GM12891 (cell line): ENCODE measurements around the gene IDH3B.

Experiments
- DNase-seq: peaks from one replicate; pipeline ENCODE4 v3.0.0; 2011; ENCODE audit warnings: low spot score; ENCODE audit not compliant: insufficient read length
- FAIRE-seq: peaks from 2 replicates; lab custom pipeline; 2011; peaks lifted over from hg19 to GRCh38; lab: Jason Lieb, UNC
- PAX5 ChIP-seq: IDR thresholded peaks from 2 replicates; pipeline ENCODE4 v1.6.1; 2011; ENCODE audit warnings: low read length, moderate library complexity, mild to moderate bottlenecking; ENCODE audit not compliant: insufficient read depth, severe bottlenecking
- POLR2A ChIP-seq: IDR thresholded peaks from 2 replicates; pipeline ENCODE4 v1.6.1; 2011; ENCODE audit warnings: low read depth, low read length, control low read depth
- POLR2AphosphoS5 ChIP-seq: IDR thresholded peaks from 2 replicates; pipeline ENCODE4 v1.6.1; 2011; ENCODE audit warnings: low read depth, low read length, control low read depth
- POU2F2 ChIP-seq: IDR thresholded peaks from 2 replicates; pipeline ENCODE4 v1.6.1; 2011; ENCODE audit warnings: low read depth, mild to moderate bottlenecking, control low read depth, low read length, moderate library complexity
- SPI1 ChIP-seq: IDR thresholded peaks from 2 replicates; pipeline ENCODE4 v1.6.1; 2011; ENCODE audit warnings: low read depth, low read length, control low read depth
- TAF1 ChIP-seq: IDR thresholded peaks from 2 replicates; pipeline ENCODE4 v1.6.1; 2011; ENCODE audit warnings: low read depth, low read length, control low read depth

The IDH3B gene

DNA sequence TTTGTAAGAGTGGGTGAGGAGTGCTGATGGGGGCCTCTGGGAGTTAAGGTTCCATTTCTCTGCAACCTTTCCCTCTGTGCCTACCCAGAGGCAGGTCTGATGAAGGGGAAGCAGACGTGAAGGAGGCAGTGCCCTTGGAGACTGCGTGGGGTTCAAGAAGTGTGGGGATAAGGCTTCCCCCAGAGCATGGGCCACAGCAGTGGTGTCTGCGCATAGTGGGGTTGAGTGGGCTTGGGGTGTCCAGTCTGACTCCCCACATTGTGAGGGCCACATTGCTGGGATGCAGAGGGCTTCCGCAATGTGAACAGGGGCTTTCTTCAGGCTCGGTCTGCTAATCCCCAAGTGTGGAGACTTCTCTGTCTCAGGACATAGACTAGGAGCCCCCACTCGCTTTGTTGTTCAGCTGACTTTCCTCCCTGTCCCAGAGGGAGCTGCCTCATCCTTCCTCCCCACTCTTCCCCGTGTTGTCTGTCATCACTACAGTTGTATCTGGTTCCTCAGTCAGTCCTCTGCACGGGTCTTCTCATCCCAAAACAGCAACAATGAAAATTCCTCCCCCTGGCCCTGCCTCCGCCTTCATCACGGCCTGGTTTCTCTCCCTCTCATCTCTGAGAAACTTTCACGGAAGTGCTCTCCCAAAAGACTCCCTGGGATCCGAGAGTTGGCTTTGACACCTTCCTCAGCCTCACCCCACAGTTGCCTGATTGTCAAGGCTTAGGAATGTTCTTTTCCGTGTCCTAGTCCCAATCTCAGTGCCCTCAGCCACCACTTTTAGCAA is 31.4 kb upstream of the IDH3B start:
- TF ChIP-seq PAX5 (no peak), POU2F2 (no peak), SPI1 (no peak), POLR2A (no peak), POLR2AphosphoS5 (no peak), TAF1 (no peak)
- DNase-seq (no peak), FAIRE-seq (no peak)

DNA sequence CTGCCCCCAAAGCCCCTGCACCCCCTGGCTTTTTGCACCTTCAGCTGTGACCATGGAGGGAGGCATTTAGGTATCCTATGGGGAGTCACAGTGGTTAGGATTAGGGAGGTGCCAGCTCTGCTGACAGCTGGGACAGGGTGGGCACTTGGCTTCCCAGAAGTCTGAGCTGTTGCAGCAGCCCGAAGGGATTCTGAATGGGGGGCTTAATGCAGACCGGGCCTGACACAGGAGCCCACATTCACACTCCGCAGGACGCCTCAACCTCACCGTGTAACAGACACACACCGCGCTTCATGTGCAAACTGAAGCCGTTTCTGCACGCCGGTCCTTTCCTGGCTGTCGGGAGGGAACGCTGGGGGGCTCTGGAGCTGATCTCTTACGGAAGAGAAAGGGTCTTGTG is 30.5 kb upstream of the IDH3B start:
- DNase-seq (no peak), FAIRE-seq (no peak)
- TF ChIP-seq PAX5 (no peak), POLR2A (no peak), POLR2AphosphoS5 (no peak), SPI1 (no peak)

DNA sequence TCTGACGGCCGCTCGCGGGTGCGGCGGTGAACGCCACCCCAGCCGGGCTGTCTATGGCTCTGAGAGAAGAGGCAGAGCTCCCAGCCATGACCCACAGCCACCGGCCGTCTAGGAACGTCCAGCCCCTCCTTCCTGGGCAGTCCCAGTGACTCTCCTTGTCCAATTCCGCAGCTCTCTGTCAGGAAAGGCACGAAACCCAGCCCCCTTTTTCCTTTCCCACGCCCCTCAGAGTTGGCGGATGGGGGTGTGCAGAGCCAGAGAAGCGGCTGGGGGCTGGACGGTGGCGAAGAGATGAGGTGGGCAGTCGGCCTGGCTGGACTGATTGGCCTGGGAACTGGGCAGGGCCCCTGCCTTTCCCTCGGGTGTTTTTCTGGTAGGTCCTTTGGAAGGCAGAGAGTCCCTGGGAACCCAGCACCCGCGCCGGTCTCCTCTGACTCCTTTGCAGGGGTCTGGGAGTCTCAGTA is 30.0 kb upstream of the IDH3B start:
- TF ChIP-seq POLR2A (no peak), POU2F2 (no peak), PAX5 (no peak), TAF1 (no peak), POLR2AphosphoS5 (no peak), SPI1 (no peak)
- DNase-seq (no peak), FAIRE-seq (no peak)

DNA sequence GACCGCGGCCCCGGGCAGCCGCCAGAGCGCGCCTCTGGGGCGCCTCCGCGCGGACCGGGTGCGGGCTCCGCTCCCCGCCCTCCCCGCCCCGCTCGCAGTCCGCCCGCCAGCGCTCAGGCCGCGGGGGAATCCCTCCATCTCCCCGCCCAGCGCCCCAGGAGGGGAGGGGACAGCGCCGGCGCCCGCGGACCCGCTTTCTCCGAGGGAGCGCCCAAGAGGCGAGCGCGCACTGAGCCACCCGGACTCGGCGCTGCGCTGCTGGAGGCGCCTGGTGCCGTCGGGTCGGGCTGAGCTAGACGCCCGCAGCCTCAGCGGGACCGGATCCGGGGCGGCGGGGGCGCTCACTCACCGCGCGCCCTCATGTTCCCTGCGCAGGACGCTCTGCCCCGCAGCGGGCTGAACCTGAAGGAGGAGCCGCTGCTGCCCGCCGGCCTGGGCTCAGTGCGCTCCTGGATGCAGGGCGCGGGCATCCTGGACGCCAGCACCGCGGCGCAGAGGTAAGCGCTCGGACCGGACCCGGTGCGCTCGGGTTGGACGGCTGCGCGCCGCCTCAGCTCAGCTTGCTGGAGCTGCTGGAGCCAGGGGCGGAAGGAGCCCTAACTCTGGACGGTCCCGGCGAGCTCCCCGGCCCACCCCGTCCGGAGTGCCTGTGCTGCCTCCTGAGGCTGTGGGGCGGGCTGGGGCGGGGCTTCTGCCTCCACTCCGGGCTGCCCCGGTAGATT is 29.4 kb upstream of the IDH3B start:
- peak; percentile 56 for DNase-seq
- no peak for FAIRE-seq
- TF ChIP-seq PAX5 (no peak), POLR2A (no peak), TAF1 (no peak), POU2F2 (no peak)

DNA sequence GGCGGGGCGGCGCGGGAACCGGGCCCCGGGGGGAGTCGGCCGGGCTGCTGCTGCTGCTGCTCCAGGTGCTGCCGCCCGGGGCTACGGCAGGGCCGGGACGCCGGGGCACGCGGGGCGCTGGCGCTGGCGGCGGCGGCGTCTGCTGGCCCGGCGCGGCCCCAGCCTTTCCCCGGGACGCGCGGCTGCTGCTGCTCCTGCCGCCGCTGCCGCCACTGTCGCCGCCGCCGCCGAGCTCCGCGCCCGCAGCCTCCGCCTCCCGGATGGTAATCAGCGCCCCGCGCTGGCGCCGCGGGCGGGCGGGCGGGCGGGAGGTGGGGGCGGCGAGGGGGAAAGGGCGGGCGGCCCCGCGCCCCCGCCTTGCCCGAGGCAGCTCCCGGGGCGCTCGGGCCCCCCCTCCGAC is 28.9 kb upstream of the IDH3B start:
- DNase-seq = peak; percentile 58
- FAIRE-seq = no peak
- TF ChIP-seq POLR2A = no peak
- TF ChIP-seq TAF1 = no peak
- no peak for TF ChIP-seq POLR2AphosphoS5
- no peak for TF ChIP-seq SPI1
- TF ChIP-seq POU2F2 = no peak
- TF ChIP-seq PAX5 = no peak

DNA sequence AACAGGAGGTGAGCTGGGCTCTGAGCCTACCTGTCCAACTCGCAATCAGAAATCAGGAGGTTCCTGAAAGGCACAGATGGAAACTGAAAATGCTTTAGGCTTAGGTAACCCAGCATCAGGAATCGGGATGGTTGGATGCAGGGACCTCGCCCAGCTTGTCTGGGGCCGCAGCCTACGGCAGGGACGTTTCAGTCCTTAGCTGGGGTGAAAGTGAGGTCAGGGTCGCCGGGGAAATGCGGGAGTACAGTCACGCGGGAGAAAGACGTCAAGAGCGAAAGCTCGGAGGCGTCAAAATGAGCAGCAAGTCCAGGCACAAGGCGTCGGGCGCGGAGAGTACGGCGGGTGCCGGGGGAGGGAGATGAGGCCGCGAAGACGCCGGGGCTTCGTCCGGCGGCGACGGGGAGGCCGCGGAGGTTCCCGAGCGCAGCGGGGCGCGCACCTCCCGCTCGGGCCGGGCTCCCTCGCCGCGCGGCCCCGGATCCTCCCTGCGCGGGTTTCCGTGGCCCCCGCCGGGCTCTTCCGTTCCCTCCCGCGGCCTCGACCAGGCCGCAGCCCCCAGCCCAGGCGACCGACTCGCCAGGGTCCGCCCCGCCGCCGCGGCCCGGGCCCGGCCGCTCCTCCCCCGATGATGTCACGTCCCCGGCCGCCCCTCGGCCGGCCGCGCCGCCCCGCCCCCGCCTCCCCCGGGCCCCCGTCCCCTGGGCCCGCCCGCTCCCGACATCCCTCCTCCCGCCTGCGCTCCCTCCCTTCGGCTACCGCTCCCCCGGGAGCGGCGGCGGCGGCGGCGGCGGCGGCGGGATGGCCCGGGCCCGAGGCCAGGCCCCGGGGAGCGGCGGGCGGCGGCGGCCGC is 28.2 kb upstream of the IDH3B start, which contains the start of gene EBF4:
Gene EBF4, plus strand, starts transcription at position 745 of the 850 bp plus-strand sequence. CDS start 866 bp downstream, outside the sequence.
- DNase-seq (peak; percentile 63), FAIRE-seq (no peak)
- TF ChIP-seq POLR2A (no peak), POLR2AphosphoS5 (no peak), SPI1 (no peak), POU2F2 (no peak), TAF1 (no peak), PAX5 (no peak)

DNA sequence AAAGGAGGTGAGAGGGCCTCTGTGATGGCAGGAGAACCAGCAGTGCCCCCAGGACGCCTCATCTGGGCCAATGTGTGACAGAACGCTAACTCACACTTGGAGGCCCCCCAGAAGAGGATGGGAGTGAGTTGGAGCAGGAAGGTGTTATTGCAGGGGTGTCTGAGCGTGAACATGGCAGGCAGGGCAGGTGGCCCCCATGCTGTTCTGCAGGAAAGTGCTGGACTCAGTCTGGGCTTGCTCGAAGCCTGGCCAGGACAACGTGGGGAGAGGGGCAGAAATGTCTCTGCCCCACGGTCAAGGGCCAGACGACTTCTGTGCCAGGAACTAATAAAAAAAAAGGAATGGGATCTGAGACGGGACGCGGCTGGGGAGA is 27.6 kb upstream of the IDH3B start:
- FAIRE-seq (no peak), DNase-seq (no peak)

DNA sequence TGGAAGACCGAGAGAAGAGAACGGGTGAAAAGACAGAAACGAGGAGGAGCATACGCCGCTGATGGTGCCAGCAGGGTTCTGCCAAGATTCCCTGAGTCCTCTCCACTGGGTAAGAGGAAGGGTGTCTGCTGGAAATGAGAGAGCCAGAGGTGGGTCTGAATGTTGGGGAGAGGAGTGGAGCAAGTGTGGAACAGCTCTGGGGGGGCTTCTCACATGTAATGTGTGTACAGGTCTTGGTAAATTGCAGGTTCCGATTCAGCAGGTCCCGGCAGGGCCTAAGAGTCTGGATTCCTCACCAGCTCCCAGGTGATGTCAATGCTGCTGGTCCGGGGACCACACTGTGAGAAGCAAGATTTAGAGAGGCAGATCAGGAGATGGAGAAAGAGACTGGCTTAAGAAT is 27.1 kb upstream of the IDH3B start:
- DNase-seq (no peak), FAIRE-seq (no peak)
- TF ChIP-seq TAF1 (no peak), SPI1 (no peak), POLR2A (no peak), POLR2AphosphoS5 (no peak), PAX5 (no peak), POU2F2 (no peak)

More for the DNA sequence above, 27.6 kb upstream of the IDH3B start:
- no peak for TF ChIP-seq POLR2A
- TF ChIP-seq TAF1 = no peak
- TF ChIP-seq POLR2AphosphoS5 = no peak
- no peak for TF ChIP-seq POU2F2
- TF ChIP-seq SPI1 = no peak
